RWPE2 (cell line): Measurements from ENCODE around the gene LAMB3.

Experiments
- ATAC-seq: fragments of 200-7000 bp; cut with Tn5 transposase; 3 replicates; pipeline ENCODE4 v1.9.1; 2021; ENCODE audit warnings: low read depth
- DNase-seq: peaks from one replicate; pipeline ENCODE4 v3.0.0-alpha.2; 2020; ENCODE audit warnings: low spot score
- H3K27ac ChIP-seq: fragments of 450-650 bp; 2 replicates; pipeline ENCODE4 v1.5.1; 2017; ENCODE audit warnings: mild to moderate bottlenecking; ENCODE audit not compliant: poor library complexity, severe bottlenecking
- H3K27me3 ChIP-seq: fragments of 250-450 bp; sonication (Bioruptor Pico); 2 replicates; pipeline ENCODE4 v1.5.1; 2021; ENCODE audit warnings: mild to moderate bottlenecking, moderate library complexity; ENCODE audit not compliant: insufficient read depth, poor library complexity, severe bottlenecking
- H3K36me3 ChIP-seq: fragments of 250-450 bp; sonication (Bioruptor Pico); 2 replicates; pipeline ENCODE4 v1.5.1; 2020; ENCODE audit warnings: low read depth, mild to moderate bottlenecking, moderate library complexity
- H3K4me1 ChIP-seq: fragments of 250-450 bp; sonication (Bioruptor Pico); 2 replicates; pipeline ENCODE4 v1.5.1; 2021; ENCODE audit warnings: mild to moderate bottlenecking, moderate library complexity; ENCODE audit not compliant: insufficient read depth, poor library complexity, severe bottlenecking
- H3K4me3 ChIP-seq: fragments of 250-450 bp; sonication (Bioruptor Pico); 2 replicates; pipeline ENCODE4 v1.5.1; 2021; ENCODE audit warnings: mild to moderate bottlenecking, moderate library complexity; ENCODE audit not compliant: severe bottlenecking
- H3K9me3 ChIP-seq: fragments of 250-450 bp; sonication (Bioruptor Pico); 2 replicates; pipeline ENCODE4 v1.5.1; 2021; ENCODE audit warnings: mild to moderate bottlenecking, moderate library complexity; ENCODE audit not compliant: severe bottlenecking
- TF ChIP-seq, protein P1 (sequence below): fragments of 450-650 bp; IDR thresholded peaks from one replicate; pipeline ENCODE4 v1.5.1; 2017; ENCODE audit warnings: mild to moderate bottlenecking, moderate library complexity; ENCODE audit not compliant: poor library complexity, severe bottlenecking

Gene LAMB3

DNA sequence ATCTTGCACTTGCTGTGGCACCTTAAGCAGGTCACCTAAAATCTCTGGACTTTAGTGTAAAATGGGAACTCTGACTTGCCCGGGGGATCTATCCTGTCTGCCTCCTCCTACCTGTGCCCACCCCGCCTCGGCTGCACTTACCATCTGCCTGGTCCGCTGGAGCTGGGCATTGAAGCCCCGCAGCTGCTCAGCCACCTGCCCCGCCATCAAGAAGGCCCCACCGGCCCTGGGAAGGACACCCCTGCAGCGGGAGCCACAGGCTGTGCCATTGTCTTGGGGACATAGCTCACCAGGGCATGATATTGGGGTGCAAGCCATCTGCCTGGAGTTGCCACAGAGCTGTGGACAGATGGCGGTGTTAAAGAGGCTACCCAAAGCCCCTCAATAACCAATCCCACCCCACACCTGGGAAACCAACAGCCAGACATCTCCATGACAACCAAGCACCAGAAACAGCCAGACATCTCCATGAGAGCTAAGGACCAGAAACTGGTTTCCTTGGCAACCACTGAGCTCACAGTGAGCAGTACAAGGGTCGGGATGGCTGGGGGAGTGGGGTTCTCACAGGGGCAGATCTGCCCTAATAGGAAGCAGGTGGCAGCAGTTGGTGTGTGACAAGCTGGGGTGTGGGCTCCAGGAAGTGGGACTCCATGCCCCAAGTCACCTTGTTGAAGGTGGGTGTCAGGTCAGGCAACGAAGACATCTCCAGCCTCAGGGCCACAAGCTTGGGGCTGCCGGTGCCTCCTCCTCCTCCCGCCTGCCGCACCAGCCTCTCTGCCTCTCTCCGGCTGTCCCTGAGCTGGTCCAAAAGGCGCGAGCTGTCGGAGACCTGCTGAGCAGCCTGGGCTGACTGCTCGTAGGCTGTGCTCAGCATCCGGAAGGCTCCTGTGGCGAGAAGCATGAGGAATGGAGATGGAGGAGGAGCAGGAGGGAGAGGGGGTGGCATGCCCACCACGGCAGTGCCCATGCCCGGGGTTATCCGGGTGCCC lies 29.1 kb downstream of the LAMB3 start:
- no peak for DNase-seq
- ATAC-seq = no peak
- no peaks in the 10 kb centered on the region for H3K4me1 ChIP-seq
- TF ChIP-seq, protein P1, sequence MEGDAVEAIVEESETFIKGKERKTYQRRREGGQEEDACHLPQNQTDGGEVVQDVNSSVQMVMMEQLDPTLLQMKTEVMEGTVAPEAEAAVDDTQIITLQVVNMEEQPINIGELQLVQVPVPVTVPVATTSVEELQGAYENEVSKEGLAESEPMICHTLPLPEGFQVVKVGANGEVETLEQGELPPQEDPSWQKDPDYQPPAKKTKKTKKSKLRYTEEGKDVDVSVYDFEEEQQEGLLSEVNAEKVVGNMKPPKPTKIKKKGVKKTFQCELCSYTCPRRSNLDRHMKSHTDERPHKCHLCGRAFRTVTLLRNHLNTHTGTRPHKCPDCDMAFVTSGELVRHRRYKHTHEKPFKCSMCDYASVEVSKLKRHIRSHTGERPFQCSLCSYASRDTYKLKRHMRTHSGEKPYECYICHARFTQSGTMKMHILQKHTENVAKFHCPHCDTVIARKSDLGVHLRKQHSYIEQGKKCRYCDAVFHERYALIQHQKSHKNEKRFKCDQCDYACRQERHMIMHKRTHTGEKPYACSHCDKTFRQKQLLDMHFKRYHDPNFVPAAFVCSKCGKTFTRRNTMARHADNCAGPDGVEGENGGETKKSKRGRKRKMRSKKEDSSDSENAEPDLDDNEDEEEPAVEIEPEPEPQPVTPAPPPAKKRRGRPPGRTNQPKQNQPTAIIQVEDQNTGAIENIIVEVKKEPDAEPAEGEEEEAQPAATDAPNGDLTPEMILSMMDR = no peak
- no peaks in the 10 kb centered on the region for H3K27me3 ChIP-seq
- H3K4me3 ChIP-seq = no peak overlapping the region
- H3K36me3 ChIP-seq = peaks cover 99% of the 10 kb centered on the region
- no peak overlapping the region for H3K27ac ChIP-seq
- H3K9me3 ChIP-seq = no peaks in the 10 kb centered on the region

DNA sequence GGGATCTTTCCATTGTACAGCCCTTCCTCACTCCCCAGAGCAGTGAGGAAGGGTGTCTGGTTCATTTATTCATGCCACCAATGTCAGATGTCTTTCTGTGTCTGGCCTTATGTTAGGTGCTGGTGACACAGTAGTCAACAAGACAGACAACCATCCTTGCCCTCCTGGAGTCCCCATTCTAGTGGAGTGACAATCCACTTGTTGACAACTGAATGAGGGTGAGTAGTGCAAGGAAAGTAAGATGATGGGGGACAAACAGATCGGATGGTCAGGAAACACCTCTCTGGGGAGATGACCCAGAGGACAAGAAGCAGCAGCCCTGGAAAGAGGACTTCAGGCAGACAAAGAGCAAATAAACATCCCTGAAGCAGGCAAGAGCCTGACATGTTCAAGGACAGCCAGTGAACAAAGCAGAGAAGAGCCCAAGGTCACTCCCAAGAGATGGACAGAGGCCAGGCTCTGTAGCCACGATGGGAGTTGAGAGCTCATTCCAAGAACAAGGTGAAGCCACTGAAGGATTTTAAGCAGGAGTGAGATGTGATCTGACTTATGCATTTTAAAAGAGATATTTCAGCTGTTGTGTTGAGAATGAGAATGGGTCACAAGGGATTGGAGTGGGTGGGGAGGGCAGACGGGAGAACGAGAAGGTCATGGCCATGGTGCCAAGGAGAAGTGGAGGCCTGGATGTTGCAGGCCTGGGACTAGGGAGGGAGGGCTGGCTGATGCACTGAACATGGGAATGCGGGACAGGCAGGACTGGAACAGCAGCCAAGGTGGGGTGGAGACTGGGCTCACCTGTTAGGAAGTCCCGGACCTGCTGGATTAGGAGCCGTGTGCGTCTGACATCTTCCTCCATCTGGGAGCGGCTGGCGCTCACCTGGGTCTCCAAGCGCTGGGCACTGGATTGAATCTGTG lies 30.2 kb downstream of the LAMB3 start:
- no peak for DNase-seq
- Histone ChIP-seq H3K4me1 (no peaks in the 10 kb centered on the region), H3K36me3 (peaks cover 99% of the 10 kb centered on the region), H3K27me3 (no peaks in the 10 kb centered on the region), H3K9me3 (no peaks in the 10 kb centered on the region), H3K27ac (no peak overlapping the region), H3K4me3 (no peak overlapping the region)
- ATAC-seq = no peak
- TF ChIP-seq, protein P1 = no peak

DNA sequence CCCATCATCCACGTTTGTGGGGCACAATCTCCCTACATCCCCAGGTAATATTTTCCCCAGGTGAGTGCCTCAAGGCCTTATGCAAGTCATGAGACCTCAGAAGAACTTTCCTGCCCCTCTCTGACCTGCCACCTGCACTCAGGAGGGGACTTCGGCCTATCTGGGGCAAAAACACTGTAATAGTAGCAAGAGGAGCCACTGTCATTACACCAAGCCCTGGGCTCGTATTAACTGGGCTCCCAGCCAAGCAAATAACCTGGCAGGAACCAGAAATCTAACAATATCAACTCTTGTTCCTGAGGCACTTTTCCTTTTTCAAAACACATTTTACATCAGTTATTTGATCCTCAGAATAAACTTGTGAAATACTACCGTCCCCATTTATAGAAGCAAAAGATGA lies 30.9 kb downstream of the LAMB3 start:
- DNase-seq = no peak
- no peak for ATAC-seq
- Histone ChIP-seq H3K4me3 (no peak overlapping the region), H3K9me3 (no peaks in the 10 kb centered on the region), H3K27me3 (no peaks in the 10 kb centered on the region), H3K4me1 (no peaks in the 10 kb centered on the region), H3K27ac (no peak overlapping the region), H3K36me3 (peaks cover 99% of the 10 kb centered on the region)
- TF ChIP-seq, protein P1 = no peak

DNA sequence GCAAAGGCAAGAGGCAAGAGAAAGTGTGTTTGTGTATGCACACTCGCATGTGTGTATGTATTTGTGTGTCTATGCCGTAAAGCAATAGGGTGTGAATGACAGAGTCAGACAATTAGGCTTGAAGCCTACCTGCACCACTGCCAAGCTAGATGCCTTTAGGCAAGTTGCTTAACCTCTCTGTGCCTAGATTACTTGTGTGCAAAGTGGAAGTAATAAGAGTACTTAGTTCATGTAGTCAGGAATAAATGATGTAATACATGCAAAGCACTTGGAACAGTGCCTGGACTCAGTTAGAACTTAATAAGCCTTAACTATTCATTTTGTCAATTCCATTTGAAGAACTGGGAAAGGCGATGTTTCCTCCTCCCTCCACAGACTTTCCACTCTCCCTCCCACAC lies 31.7 kb downstream of the LAMB3 start:
- peaks cover 99% of the 10 kb centered on the region for H3K36me3 ChIP-seq
- H3K27ac ChIP-seq = no peak overlapping the region
- H3K27me3 ChIP-seq = no peaks in the 10 kb centered on the region
- no peak for DNase-seq
- H3K9me3 ChIP-seq = no peaks in the 10 kb centered on the region
- TF ChIP-seq, protein P1 = no peak
- no peak overlapping the region for H3K4me3 ChIP-seq
- H3K4me1 ChIP-seq = no peaks in the 10 kb centered on the region
- ATAC-seq = no peak
